Chondrocyte (in vitro differentiated cells): ENCODE measurements around the gene RARB. TPM values are rescaled to one million over a fixed set of nuclear protein-coding genes. Genes with fewer than 3 reads are reported as not detected.

Experiments used
- DNase-seq: peaks from one replicate; pipeline ENCODE4 v3.0.0; 2021; ENCODE audit warnings: mixed read lengths, low spot score
- H3K27ac Mint-ChIP-seq: one replicate; pipeline ENCODE4 v1.8.0; 2021; ENCODE audit warnings: mild to moderate bottlenecking, moderate library complexity, mixed read lengths; ENCODE audit not compliant: unreplicated experiment
- H3K27me3 Mint-ChIP-seq: 2 replicates; pipeline ENCODE4 v1.8.0; 2021; ENCODE audit warnings: low read depth, mixed read lengths
- H3K36me3 Mint-ChIP-seq: 2 replicates; pipeline ENCODE4 v1.8.0; 2021; ENCODE audit warnings: low read depth, mixed read lengths
- H3K4me1 Mint-ChIP-seq: 2 replicates; pipeline ENCODE4 v1.8.0; 2021; ENCODE audit warnings: low read depth, mild to moderate bottlenecking, mixed read lengths
- H3K4me3 Mint-ChIP-seq: one replicate; pipeline ENCODE4 v1.8.0; 2021; ENCODE audit warnings: mild to moderate bottlenecking, moderate library complexity, mixed read lengths; ENCODE audit not compliant: unreplicated experiment
- H3K9me3 Mint-ChIP-seq: 2 replicates; pipeline ENCODE4 v1.8.0; 2021; ENCODE audit warnings: low read depth, mixed read lengths
- total RNA-seq: library from RNA; stranded (reverse); gene quantifications from 3 replicates; pipeline ENCODE4 v1.2.1, GENCODE V29; 2021
- TF ChIP-seq, protein P1 (sequence below): fragments of 200-600 bp; sonication (generic); IDR thresholded peaks from 2 replicates; pipeline ENCODE4 v1.5.0; 2021; ENCODE audit warnings: antibody characterized with exemption, mild to moderate bottlenecking, moderate library complexity

Gene RARB
- total RNA-seq, 1 donor from 2014 or later: 5.9 TPM

DNA sequence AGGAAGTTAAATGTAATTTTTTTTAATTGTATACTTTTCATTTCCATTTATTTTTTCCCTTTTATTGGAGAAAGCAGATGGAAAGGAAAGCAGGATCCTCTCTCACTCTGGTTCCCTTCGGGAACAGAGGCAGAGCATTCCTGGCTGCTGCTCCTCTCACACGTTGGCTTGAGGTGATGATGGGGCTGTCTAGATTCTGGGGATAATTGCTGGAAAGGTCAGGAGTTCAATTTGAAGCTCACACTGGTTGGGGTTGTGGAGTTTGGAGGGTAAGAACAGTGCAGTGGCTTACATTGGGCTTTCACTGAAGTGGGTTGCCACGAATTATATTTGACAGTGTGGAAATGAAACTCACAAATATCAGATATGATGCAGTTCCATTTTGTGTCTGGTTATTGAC is 57.6 kb downstream of the RARB start:
- H3K36me3 Mint-ChIP-seq: no peaks in the 10 kb centered on the region
- no peaks in the 10 kb centered on the region for H3K27me3 Mint-ChIP-seq
- no peaks in the 10 kb centered on the region for H3K9me3 Mint-ChIP-seq
- peaks cover 62% of the 10 kb centered on the region for H3K4me1 Mint-ChIP-seq
- no peak overlapping the region for H3K4me3 Mint-ChIP-seq
- no peak overlapping the region for H3K27ac Mint-ChIP-seq
- TF ChIP-seq, protein P1, sequence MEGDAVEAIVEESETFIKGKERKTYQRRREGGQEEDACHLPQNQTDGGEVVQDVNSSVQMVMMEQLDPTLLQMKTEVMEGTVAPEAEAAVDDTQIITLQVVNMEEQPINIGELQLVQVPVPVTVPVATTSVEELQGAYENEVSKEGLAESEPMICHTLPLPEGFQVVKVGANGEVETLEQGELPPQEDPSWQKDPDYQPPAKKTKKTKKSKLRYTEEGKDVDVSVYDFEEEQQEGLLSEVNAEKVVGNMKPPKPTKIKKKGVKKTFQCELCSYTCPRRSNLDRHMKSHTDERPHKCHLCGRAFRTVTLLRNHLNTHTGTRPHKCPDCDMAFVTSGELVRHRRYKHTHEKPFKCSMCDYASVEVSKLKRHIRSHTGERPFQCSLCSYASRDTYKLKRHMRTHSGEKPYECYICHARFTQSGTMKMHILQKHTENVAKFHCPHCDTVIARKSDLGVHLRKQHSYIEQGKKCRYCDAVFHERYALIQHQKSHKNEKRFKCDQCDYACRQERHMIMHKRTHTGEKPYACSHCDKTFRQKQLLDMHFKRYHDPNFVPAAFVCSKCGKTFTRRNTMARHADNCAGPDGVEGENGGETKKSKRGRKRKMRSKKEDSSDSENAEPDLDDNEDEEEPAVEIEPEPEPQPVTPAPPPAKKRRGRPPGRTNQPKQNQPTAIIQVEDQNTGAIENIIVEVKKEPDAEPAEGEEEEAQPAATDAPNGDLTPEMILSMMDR: no peak
- DNase-seq: no peak

DNA sequence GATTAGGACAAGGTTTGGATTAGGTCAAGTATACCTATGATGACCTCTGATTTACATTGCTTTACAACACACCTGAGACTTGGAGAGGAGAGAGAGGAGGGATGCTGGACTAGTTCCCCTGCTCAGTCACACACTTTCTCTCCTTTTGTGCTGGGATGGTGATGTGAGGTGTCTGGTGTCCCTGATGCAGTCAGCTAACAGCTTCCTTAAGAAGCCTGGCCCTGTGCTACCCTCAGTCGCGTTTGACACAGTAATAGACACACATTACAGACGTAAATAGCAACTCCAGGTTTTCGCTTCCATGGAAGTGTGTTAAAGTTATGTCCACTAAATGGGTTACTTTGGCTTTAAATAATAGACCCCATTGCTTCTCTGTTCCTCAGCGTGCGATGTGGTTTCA is 58.9 kb downstream of the RARB start:
- no peaks in the 10 kb centered on the region for H3K36me3 Mint-ChIP-seq
- H3K27me3 Mint-ChIP-seq: no peaks in the 10 kb centered on the region
- H3K27ac Mint-ChIP-seq: no peak overlapping the region
- TF ChIP-seq, protein P1: no peak
- peaks cover 55% of the 10 kb centered on the region for H3K4me1 Mint-ChIP-seq
- peaks cover 4% of the 10 kb centered on the region for H3K9me3 Mint-ChIP-seq
- H3K4me3 Mint-ChIP-seq: no peak overlapping the region
- no peak for DNase-seq

DNA sequence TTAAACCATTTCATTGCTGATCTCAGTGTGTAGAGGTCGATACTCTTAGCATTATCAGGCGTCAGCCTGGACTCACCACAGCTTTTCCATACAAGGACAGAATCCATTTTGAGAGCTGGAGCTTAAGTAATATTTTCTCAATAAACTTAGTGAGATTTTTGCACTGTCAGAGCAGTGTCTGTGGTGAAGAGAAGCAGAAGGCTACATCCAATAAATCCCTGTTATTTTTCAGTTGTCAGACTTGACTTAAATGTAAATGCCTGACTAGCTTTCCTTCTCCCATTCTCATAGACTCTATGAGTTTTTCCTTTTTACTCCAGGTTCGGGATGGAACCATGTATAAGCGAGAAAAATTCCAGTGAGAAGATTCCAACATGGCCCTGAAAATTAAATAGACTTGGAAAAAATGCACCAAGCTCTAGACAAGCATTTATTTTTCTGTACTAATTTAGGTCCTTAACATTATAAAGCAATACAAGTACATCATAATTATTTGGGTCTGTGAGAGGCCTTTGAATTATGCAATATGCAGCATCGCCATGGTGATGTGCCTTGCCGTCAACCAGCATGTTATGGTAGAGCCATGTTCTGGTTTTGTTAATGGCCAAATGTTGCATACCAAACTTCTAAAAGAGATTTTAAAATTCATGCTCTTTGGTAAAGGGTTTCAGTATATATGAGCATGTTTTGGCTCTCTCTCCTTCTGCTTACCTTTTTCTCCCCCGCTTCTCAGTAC is 62.0 kb downstream of the RARB start:
- peaks cover 67% of the 10 kb centered on the region for H3K4me1 Mint-ChIP-seq
- TF ChIP-seq, protein P1: no peak
- H3K27me3 Mint-ChIP-seq: no peaks in the 10 kb centered on the region
- peak overlapping the region; percentile 32 for H3K27ac Mint-ChIP-seq
- peaks cover 20% of the 10 kb centered on the region for H3K9me3 Mint-ChIP-seq
- H3K4me3 Mint-ChIP-seq: no peak overlapping the region
- DNase-seq: no peak
- H3K36me3 Mint-ChIP-seq: peaks cover 2% of the 10 kb centered on the region

DNA sequence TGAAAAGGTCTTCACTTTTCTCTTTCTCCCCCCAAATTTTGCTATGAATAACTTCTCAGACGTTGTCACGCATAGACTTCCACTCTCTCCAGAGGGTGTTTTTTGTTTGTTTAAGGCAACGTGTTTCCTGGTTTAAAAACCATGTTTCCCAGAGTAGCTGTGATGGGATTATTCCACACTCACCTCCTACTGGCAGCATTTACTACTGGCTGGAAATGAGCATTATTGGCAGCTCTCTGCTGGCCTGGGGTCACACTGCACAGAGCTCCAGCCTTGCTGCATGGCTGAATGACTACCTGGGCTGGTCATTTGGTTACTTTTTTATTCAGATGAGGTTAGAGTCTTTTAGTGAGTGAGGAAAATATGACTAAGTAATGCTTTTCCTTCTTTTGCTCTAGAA is 65.2 kb downstream of the RARB start:
- peaks cover 3% of the 10 kb centered on the region for H3K36me3 Mint-ChIP-seq
- H3K27me3 Mint-ChIP-seq: no peaks in the 10 kb centered on the region
- peaks cover 33% of the 10 kb centered on the region for H3K9me3 Mint-ChIP-seq
- H3K27ac Mint-ChIP-seq: peak overlapping the region; percentile 83
- H3K4me3 Mint-ChIP-seq: no peak overlapping the region
- no peak for DNase-seq
- TF ChIP-seq, protein P1: peak; percentile 49
- H3K4me1 Mint-ChIP-seq: peaks cover 74% of the 10 kb centered on the region

DNA sequence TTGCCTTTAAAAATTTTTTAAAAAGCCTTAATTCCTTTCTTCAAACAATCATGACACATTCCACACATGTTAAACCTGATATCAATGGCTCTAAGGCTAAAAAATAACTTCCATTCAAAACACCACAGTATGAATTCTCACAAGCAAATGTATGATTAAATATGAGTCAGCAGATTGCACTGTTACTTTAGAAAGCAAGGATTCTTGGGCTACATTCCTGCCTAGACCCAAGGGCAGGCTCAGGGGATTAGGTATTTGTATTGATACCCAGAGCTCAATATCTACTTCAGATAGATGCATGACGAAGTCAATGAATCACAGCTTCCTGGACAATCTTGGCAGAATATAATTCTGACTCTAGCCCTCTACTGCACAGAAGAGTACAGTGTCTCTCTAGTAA is 65.7 kb downstream of the RARB start:
- Mint-ChIP-seq H3K27ac (peak overlapping the region; percentile 83), H3K4me3 (no peak overlapping the region), H3K36me3 (peaks cover 3% of the 10 kb centered on the region), H3K27me3 (no peaks in the 10 kb centered on the region), H3K4me1 (peaks cover 74% of the 10 kb centered on the region), H3K9me3 (peaks cover 33% of the 10 kb centered on the region)
- TF ChIP-seq, protein P1: no peak
- DNase-seq: no peak
